ENCODE data around the gene FARS2.

- TF ChIP-seq POLR2A (IDR thresholded peaks at IDR 0.05) (no peak), CTCF (IDR thresholded peaks at IDR 0.05) (no peak)
Observed at GRCh38 chr6:5215159-5215558, 46.2 kb upstream of the FARS2 start.
